Loucy (cell line): Measurements from ENCODE around the gene FOXO6.

Experiments used
- H2AFZ ChIP-seq: fragments of 200-600 bp; sonication (generic); 2 replicates; pipeline ENCODE4 v1.6.0; 2016; ENCODE audit warnings: antibody characterized with exemption, mild to moderate bottlenecking, low read length, moderate library complexity
- H3F3A ChIP-seq: fragments of 200-600 bp; 2 replicates; pipeline ENCODE4 v1.6.0; 2016; ENCODE audit warnings: antibody characterized with exemption, low read depth, mild to moderate bottlenecking
- H3K27me3 ChIP-seq: fragments of 200-600 bp; sonication (generic); 2 replicates; pipeline ENCODE4 v1.6.1; 2014; ENCODE audit warnings: low read length, mild to moderate bottlenecking; ENCODE audit not compliant: insufficient read depth, poor library complexity, severe bottlenecking
- H3K36me3 ChIP-seq: fragments of 200-600 bp; sonication (generic); 2 replicates; pipeline ENCODE4 v1.6.1; 2016; ENCODE audit warnings: low read length; ENCODE audit not compliant: insufficient read depth
- H3K4me1 ChIP-seq: fragments of 200-600 bp; sonication (generic); 2 replicates; pipeline ENCODE4 v1.5.1; 2014; ENCODE audit warnings: low read length, mild to moderate bottlenecking; ENCODE audit not compliant: insufficient read depth, poor library complexity, severe bottlenecking
- H3K4me2 ChIP-seq: fragments of 200-600 bp; sonication (generic); 2 replicates; pipeline ENCODE4 v1.6.0; 2014; ENCODE audit warnings: antibody characterized with exemption, low read length, low read depth, mild to moderate bottlenecking; ENCODE audit not compliant: poor library complexity, severe bottlenecking
- H3K4me3 ChIP-seq: fragments of 200-600 bp; sonication (generic); 2 replicates; pipeline ENCODE4 v1.5.1; 2014; ENCODE audit warnings: low read length, mild to moderate bottlenecking, mixed read lengths; ENCODE audit not compliant: poor library complexity, severe bottlenecking
- H3K79me2 ChIP-seq: fragments of 200-600 bp; sonication (generic); 2 replicates; pipeline ENCODE4 v1.6.1; 2014; ENCODE audit warnings: low read length; ENCODE audit not compliant: insufficient read depth
- H3K9ac ChIP-seq: fragments of 200-600 bp; sonication (generic); 2 replicates; pipeline ENCODE4 v1.6.0; 2014; ENCODE audit warnings: mild to moderate bottlenecking, low read depth, low read length, moderate library complexity; ENCODE audit not compliant: poor library complexity, severe bottlenecking
- H3K9me2 ChIP-seq: fragments of 200-600 bp; sonication (generic); replicated peaks from 2 replicates; pipeline ENCODE4 v1.6.1; 2016; ENCODE audit warnings: low read depth, low read length, mixed read lengths
- H3K9me3 ChIP-seq: fragments of 200-600 bp; sonication (generic); 2 replicates; pipeline ENCODE4 v1.6.1; 2014; ENCODE audit warnings: mild to moderate bottlenecking, antibody characterized with exemption, low read length, low read depth; ENCODE audit not compliant: insufficient read depth
- H4K20me1 ChIP-seq: fragments of 200-600 bp; sonication (generic); 2 replicates; pipeline ENCODE4 v1.6.0; 2014; ENCODE audit warnings: antibody characterized with exemption, low read length, mild to moderate bottlenecking; ENCODE audit not compliant: insufficient read depth, poor library complexity, severe bottlenecking
- CTCF ChIP-seq: fragments of 200-600 bp; sonication (generic); conservative IDR thresholded peaks from 2 replicates; pipeline ENCODE4 v1.5.1; 2014; ENCODE audit warnings: mild to moderate bottlenecking, antibody characterized with exemption, low read length
- EZH2phosphoT487 ChIP-seq: fragments of 200-600 bp; IDR thresholded peaks from 2 replicates; pipeline ENCODE4 v1.6.1; 2018; ENCODE audit warnings: antibody characterized with exemption, mild to moderate bottlenecking, moderate library complexity, borderline replicate concordance

The FOXO6 gene

DNA sequence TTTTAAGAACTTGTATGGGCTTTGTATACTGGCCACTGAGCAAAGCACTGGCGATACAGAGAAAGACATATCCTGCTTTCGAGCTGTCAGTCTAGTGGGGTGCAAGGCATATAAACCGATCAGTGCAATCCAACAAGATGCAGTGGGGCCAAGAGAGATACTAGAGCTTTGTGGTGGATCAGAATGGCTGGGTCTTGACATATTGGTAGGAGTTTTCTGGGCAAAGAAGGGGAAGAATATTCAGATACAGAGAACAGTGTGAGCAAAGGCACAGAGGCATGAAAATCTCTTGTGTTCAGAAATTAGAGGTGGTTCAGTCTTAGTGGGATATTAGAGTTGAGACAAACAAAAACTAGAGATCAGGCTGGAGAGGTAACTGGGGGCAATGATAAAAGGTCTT is 49.2 kb downstream of the FOXO6 start:
- Histone ChIP-seq H3K4me1 (peaks cover 8% of the 10 kb centered on the region), H3K36me3 (no peaks in the 10 kb centered on the region), H3K9ac (no peak overlapping the region), H2AFZ (no peak overlapping the region), H3K4me2 (no peak overlapping the region), H3K27me3 (no peaks in the 10 kb centered on the region), H3K79me2 (no peaks in the 10 kb centered on the region), H3K4me3 (no peak overlapping the region), H4K20me1 (no peaks in the 10 kb centered on the region), H3K9me3 (no peaks in the 10 kb centered on the region), H3F3A (no peaks in the 10 kb centered on the region), H3K9me2 (no peaks in the 10 kb centered on the region)
- TF ChIP-seq CTCF (no peak), EZH2phosphoT487 (no peak)

DNA sequence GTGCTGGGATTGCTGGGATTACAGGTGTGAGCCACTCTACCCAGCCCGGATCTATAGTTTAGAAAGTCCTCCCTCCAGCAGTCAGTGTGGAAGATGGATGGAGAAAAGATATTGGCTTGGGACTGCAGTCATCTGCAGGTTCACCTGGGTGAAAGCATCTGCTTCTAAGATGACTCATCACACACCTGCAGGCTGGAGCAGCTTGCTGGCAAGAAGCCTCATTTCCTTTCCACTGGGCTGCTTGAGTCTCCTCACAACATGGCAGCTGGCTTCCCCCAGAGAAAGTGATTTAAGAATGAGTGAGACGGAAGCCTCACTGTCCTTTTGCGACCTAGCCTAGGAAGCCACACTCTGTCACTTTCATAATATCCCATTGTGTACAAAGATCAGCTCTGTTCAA is 50.0 kb downstream of the FOXO6 start:
- Histone ChIP-seq H3K9me2 (no peaks in the 10 kb centered on the region), H3K4me2 (no peak overlapping the region), H3K9me3 (no peaks in the 10 kb centered on the region), H3K9ac (no peak overlapping the region), H3K36me3 (no peaks in the 10 kb centered on the region), H3K4me1 (peaks cover 8% of the 10 kb centered on the region), H3F3A (no peaks in the 10 kb centered on the region), H3K4me3 (no peak overlapping the region), H3K27me3 (no peaks in the 10 kb centered on the region), H2AFZ (no peak overlapping the region), H3K79me2 (no peaks in the 10 kb centered on the region), H4K20me1 (no peaks in the 10 kb centered on the region)
- TF ChIP-seq EZH2phosphoT487 (no peak), CTCF (no peak)

DNA sequence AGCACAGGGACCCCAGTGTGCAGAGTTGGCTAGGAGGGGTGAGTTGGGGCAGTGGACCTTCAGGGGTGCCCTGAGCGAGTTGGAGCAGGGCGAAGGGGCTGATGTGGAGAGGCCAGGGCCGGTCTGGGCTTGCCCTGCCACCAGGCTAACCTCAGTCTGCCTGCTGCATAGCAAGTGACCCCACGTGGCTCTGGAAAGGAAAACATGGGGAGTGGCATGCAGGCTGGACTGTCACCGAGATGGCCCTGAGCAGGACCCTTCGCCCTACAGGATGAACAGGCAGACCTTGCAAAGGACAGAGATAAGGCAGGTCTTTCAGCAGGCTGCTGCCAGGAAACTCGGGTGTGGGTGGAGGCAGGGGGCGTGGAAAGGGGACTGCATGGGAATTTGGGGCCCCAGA is 51.5 kb downstream of the FOXO6 start:
- Histone ChIP-seq H3K9me3 (no peaks in the 10 kb centered on the region), H3K9ac (no peak overlapping the region), H3K36me3 (no peaks in the 10 kb centered on the region), H3K4me1 (peaks cover 8% of the 10 kb centered on the region), H3K9me2 (no peaks in the 10 kb centered on the region), H4K20me1 (no peaks in the 10 kb centered on the region), H3K4me3 (no peak overlapping the region), H3F3A (no peaks in the 10 kb centered on the region), H3K79me2 (no peaks in the 10 kb centered on the region), H2AFZ (no peak overlapping the region), H3K27me3 (no peaks in the 10 kb centered on the region), H3K4me2 (no peak overlapping the region)
- TF ChIP-seq CTCF (no peak), EZH2phosphoT487 (no peak)
